Body of pancreas (tissue), 4 donors: Measurements from ENCODE around the gene KIF25.

Experiments
- POLR2A ChIP-seq, 3 donors: fragments of 450-650 bp; IDR thresholded peaks; one replicate each; pipeline ENCODE4 v1.6.1; 2016; ENCODE audit warnings: antibody characterized with exemption in 3 of 3, mild to moderate bottlenecking in 2 of 3
- TF ChIP-seq, protein P1 (sequence below), 7 experiments: fragments of 450-650 bp in 4 of 7; fragments of 200-600 bp in 3 of 7; sonication (generic) in 3 of 7; IDR thresholded peaks; one replicate each; pipeline ENCODE4 v1.5.1; 2016 to 2019; ENCODE audit warnings: antibody characterized with exemption in 7 of 7

DNA sequence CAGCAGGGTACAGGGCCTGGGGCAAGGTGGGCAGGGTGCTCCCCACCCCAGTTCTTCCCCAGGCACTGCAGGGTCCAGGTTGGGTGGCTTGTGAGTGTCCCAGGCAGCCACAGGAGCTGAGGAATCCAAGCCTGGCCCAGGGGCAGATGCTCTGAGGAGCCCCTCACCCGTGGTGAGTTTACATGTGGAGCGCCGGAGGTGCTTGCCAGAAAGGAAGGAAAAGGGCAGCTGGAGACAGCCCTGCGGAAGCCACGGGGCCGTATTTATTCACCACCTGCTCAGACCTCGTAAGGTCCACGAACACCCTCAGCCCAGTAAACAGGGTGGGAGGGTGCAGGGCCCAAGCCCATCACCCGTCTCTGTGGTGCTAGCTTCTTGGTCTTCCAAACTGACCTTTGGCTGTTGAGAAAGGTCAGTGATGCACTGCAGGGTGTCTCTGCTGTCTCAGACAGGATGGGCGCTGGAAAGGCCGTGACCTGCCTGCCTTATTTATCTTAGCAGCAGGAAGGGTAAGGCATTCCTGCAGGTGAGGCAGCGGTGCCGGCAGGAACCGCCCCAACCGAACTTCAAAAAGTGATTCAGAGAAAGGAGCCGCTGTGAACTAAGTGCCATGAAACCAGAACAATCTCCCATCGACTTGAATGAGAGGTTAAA, 85.5 kb downstream of the KIF25 start:
- TF ChIP-seq, protein P1, sequence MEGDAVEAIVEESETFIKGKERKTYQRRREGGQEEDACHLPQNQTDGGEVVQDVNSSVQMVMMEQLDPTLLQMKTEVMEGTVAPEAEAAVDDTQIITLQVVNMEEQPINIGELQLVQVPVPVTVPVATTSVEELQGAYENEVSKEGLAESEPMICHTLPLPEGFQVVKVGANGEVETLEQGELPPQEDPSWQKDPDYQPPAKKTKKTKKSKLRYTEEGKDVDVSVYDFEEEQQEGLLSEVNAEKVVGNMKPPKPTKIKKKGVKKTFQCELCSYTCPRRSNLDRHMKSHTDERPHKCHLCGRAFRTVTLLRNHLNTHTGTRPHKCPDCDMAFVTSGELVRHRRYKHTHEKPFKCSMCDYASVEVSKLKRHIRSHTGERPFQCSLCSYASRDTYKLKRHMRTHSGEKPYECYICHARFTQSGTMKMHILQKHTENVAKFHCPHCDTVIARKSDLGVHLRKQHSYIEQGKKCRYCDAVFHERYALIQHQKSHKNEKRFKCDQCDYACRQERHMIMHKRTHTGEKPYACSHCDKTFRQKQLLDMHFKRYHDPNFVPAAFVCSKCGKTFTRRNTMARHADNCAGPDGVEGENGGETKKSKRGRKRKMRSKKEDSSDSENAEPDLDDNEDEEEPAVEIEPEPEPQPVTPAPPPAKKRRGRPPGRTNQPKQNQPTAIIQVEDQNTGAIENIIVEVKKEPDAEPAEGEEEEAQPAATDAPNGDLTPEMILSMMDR (IDR thresholded peaks at IDR 0.05): no peak
- TF ChIP-seq POLR2A (IDR thresholded peaks at IDR 0.05): no peak
